ELF-1 (cell line): ENCODE measurements around the gene WNT4.
A peak's percentile ranks its signal among the peaks of the same experiment; 100 is the strongest.

Source experiments
- DNase-seq: peaks from one replicate; pipeline ENCODE4 v3.0.0-alpha.2; 2016; ENCODE audit warnings: low read depth, low spot score

WNT4 gene

GRCh38 chr1:22143065-22144033 lies at the start of gene WNT4:
WNT4 (minus strand) TSS chr1:22143097; CDS start chr1:22142922, 175 bp downstream.
- no peak for DNase-seq

- DNase-seq, result no peak
These were observed 47.8 kb upstream of the WNT4 start for GRCh38 chr1:22190731-22191130.

- DNase-seq, result no peak
These were observed 47.4 kb upstream of the WNT4 start for GRCh38 chr1:22190251-22190650.

- no peak for DNase-seq
These were observed 46.7 kb upstream of the WNT4 start for GRCh38 chr1:22189619-22190018.

- DNase-seq, result no peak
These were observed 46.0 kb upstream of the WNT4 start for GRCh38 chr1:22188914-22189313.

GRCh38 chr1:22188436-22188835 lies 45.5 kb upstream of the WNT4 start:
- DNase-seq, result no peak

- no peak for DNase-seq
These were observed 43.4 kb upstream of the WNT4 start for GRCh38 chr1:22186311-22186710.

- peak; percentile 34 for DNase-seq
These were observed 42.2 kb upstream of the WNT4 start for GRCh38 chr1:22184892-22185612.

- no peak for DNase-seq
These were observed 41.6 kb upstream of the WNT4 start for GRCh38 chr1:22184454-22184853.

GRCh38 chr1:22182715-22183114 lies 39.8 kb upstream of the WNT4 start:
- no peak for DNase-seq

- no peak for DNase-seq
These were observed 36.4 kb upstream of the WNT4 start for GRCh38 chr1:22179197-22179803.

GRCh38 chr1:22177354-22178003 lies 34.6 kb upstream of the WNT4 start:
- no peak for DNase-seq

- no peak for DNase-seq
These were observed 33.4 kb upstream of the WNT4 start for GRCh38 chr1:22176258-22176657.

GRCh38 chr1:22174446-22175220 lies 31.7 kb upstream of the WNT4 start:
- DNase-seq, result no peak

GRCh38 chr1:22171951-22172715 lies 29.2 kb upstream of the WNT4 start:
- peak; percentile 76 for DNase-seq

GRCh38 chr1:22169816-22170215 lies 26.9 kb upstream of the WNT4 start:
- no peak for DNase-seq

- DNase-seq, result no peak
These were observed 25.6 kb upstream of the WNT4 start for GRCh38 chr1:22168412-22168973.

- DNase-seq, result peak; percentile 17
These were observed 23.5 kb upstream of the WNT4 start for GRCh38 chr1:22166439-22166838.

- DNase-seq, result no peak
These were observed 22.2 kb upstream of the WNT4 start for GRCh38 chr1:22164841-22165808.
